ENCODE measurements around the gene CDKN1B. TPM values are rescaled to one million over a fixed set of nuclear protein-coding genes. Genes with fewer than 3 reads are reported as not detected.

CDKN1B gene
- 52.3 TPM for total RNA-seq
- polyA plus RNA-seq (ENCODE audit: insufficient read depth, low read depth, low replicate concordance), result 27.9 TPM
- long read RNA-seq, donor 1, transcript CDKN1B-201 (3 exons, 2,657 nt), result major isoform, 13 of 21 reads
- long read RNA-seq, donor 1, partial matches to known transcripts, result 8 of 21 reads
- long read RNA-seq, donor 1, other reads (novel, unspliced or antisense), result 0 of 21 reads
- long read RNA-seq, donor 2, transcript CDKN1B-201 (3 exons, 2,657 nt), result major isoform, 24 of 40 reads
- long read RNA-seq, donor 2, partial matches to known transcripts, result 16 of 40 reads
- long read RNA-seq, donor 2, other reads (novel, unspliced or antisense), result 0 of 40 reads
- long read RNA-seq, donor 3, transcript CDKN1B-201 (3 exons, 2,657 nt), result major isoform, 33 of 33 reads
- long read RNA-seq, donor 3, partial matches to known transcripts, result 0 of 33 reads
- long read RNA-seq, donor 3, other reads (novel, unspliced or antisense), result 0 of 33 reads
- long read RNA-seq, donor 4, transcript CDKN1B-201 (3 exons, 2,657 nt), result major isoform, 16 of 16 reads
- long read RNA-seq, donor 4, partial matches to known transcripts, result 0 of 16 reads
- long read RNA-seq, donor 4, other reads (novel, unspliced or antisense), result 0 of 16 reads
- long read RNA-seq, donor 5, partial matches to known transcripts, result 0 of 2 reads
- long read RNA-seq, donor 5, other reads (novel, unspliced or antisense), result 0 of 2 reads
- long read RNA-seq, donor 6, transcript CDKN1B-201 (3 exons, 2,657 nt), result major isoform, 9 of 9 reads
- long read RNA-seq, donor 6, partial matches to known transcripts, result 0 of 9 reads
- long read RNA-seq, donor 6, other reads (novel, unspliced or antisense), result 0 of 9 reads
- long read RNA-seq, donor 7, partial matches to known transcripts, result 0 of 5 reads
- long read RNA-seq, donor 7, other reads (novel, unspliced or antisense), result 1 of 5 reads
- long read RNA-seq, donor 8, transcript CDKN1B-201 (3 exons, 2,657 nt), result major isoform, 38 of 38 reads
- long read RNA-seq, donor 8, partial matches to known transcripts, result 0 of 38 reads
- long read RNA-seq, donor 8, other reads (novel, unspliced or antisense), result 0 of 38 reads
- long read RNA-seq, donor 9, transcript CDKN1B-201 (3 exons, 2,657 nt), result major isoform, 15 of 15 reads
- long read RNA-seq, donor 9, partial matches to known transcripts, result 0 of 15 reads
- long read RNA-seq, donor 9, other reads (novel, unspliced or antisense), result 0 of 15 reads
- long read RNA-seq, donor 10, transcript CDKN1B-201 (3 exons, 2,657 nt), result major isoform, 29 of 29 reads
- long read RNA-seq, donor 10, partial matches to known transcripts, result 0 of 29 reads
- long read RNA-seq, donor 10, other reads (novel, unspliced or antisense), result 0 of 29 reads

DNA sequence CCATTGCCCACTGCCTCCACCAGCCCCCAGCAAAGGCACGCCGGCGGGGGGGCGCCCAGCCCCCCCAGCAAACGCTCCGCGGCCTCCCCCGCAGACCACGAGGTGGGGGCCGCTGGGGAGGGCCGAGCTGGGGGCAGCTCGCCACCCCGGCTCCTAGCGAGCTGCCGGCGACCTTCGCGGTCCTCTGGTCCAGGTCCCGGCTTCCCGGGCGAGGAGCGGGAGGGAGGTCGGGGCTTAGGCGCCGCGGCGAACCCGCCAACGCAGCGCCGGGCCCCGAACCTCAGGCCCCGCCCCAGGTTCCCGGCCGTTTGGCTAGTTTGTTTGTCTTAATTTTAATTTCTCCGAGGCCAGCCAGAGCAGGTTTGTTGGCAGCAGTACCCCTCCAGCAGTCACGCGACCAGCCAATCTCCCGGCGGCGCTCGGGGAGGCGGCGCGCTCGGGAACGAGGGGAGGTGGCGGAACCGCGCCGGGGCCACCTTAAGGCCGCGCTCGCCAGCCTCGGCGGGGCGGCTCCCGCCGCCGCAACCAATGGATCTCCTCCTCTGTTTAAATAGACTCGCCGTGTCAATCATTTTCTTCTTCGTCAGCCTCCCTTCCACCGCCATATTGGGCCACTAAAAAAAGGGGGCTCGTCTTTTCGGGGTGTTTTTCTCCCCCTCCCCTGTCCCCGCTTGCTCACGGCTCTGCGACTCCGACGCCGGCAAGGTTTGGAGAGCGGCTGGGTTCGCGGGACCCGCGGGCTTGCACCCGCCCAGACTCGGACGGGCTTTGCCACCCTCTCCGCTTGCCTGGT is at the start of gene CDKN1B:
Gene CDKN1B (plus strand): TSS at position 576 of the 793 bp plus-strand sequence. CDS start 472 bp downstream, outside the sequence.
- intact Hi-C loops (cut with DNase I), result no loop called here
- peak within 1 kb of the TSS; percentile 87 to 92 (median 88) for H3K4me3 ChIP-seq (ENCODE audit: low read length in 3 of 3)
- TF ChIP-seq, protein P1, sequence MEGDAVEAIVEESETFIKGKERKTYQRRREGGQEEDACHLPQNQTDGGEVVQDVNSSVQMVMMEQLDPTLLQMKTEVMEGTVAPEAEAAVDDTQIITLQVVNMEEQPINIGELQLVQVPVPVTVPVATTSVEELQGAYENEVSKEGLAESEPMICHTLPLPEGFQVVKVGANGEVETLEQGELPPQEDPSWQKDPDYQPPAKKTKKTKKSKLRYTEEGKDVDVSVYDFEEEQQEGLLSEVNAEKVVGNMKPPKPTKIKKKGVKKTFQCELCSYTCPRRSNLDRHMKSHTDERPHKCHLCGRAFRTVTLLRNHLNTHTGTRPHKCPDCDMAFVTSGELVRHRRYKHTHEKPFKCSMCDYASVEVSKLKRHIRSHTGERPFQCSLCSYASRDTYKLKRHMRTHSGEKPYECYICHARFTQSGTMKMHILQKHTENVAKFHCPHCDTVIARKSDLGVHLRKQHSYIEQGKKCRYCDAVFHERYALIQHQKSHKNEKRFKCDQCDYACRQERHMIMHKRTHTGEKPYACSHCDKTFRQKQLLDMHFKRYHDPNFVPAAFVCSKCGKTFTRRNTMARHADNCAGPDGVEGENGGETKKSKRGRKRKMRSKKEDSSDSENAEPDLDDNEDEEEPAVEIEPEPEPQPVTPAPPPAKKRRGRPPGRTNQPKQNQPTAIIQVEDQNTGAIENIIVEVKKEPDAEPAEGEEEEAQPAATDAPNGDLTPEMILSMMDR (IDR thresholded peaks at IDR 0.05; ENCODE audit: borderline replicate concordance, extremely low read depth, insufficient read depth), result no peak
- FAIRE-seq (no peak), DNase-seq (peak; percentile 93 to 97 (median 96))
- peaks cover 11 to 24% (median 17%) of the 10 kb centered on the region in 3 donors for H3K4me1 ChIP-seq (ENCODE audit: control insufficient read depth in 2 of 3, insufficient read depth in 2 of 3, low read depth in 1 of 3, low read length in 3 of 3)
- no peaks in the 10 kb centered on the region for H3K9me3 ChIP-seq (ENCODE audit: control insufficient read depth in 2 of 3, insufficient read depth in 1 of 3, low read length in 3 of 3)
- H3K36me3 ChIP-seq (ENCODE audit: control insufficient read depth in 2 of 3, insufficient read depth in 3 of 3, low read length in 3 of 3), result peaks cover 3 to 19% (median 6%) of the 10 kb centered on the region in 3 donors
- peak within 1 kb of the TSS; percentile 70 to 96 (median 87) for H3K9ac ChIP-seq (ENCODE audit: low read length in 3 of 3)
- peak within 1 kb of the TSS; percentile 94 to 98 for H3K27ac ChIP-seq (ENCODE audit: low read depth in 2 of 2, low read length in 2 of 2)
- no peaks in the 10 kb centered on the region for H3K27me3 ChIP-seq (ENCODE audit: control insufficient read depth, insufficient read depth, low read length)

DNA sequence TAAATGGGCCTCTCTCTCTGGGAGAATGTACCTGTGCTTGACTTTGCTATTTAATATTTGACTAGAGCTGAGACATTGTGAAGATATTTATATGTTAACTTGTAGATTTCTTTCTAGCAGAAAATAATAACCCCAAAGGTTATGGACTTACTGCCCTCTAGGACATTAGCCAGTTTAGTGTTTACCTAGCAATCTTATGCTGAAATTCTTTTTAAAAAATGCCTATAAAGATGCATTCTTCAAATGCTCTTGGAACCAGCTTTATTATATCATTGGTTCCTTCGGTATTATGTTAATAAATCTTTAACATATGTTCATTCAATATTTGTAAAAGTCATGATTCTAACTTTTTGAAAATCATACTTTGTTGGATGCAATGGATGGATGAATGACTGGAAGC is 49.2 kb upstream of the CDKN1B start:
- no peaks in the 10 kb centered on the region for H3K4me1 ChIP-seq (ENCODE audit: control insufficient read depth in 2 of 3, insufficient read depth in 2 of 3, low read depth in 1 of 3, low read length in 3 of 3)
- DNase-seq, result no peak
- H3K27ac ChIP-seq (ENCODE audit: low read depth in 2 of 2, low read length in 2 of 2), result no peak overlapping the region
- TF ChIP-seq, protein P1 (IDR thresholded peaks at IDR 0.05; ENCODE audit: borderline replicate concordance, extremely low read depth, insufficient read depth), result no peak
- no peaks in the 10 kb centered on the region for H3K36me3 ChIP-seq (ENCODE audit: control insufficient read depth in 2 of 3, insufficient read depth in 3 of 3, low read length in 3 of 3)
- H3K27me3 ChIP-seq (ENCODE audit: control insufficient read depth, insufficient read depth, low read length), result no peaks in the 10 kb centered on the region
- no peak overlapping the region for H3K9ac ChIP-seq (ENCODE audit: low read length in 3 of 3)
- H3K4me3 ChIP-seq (ENCODE audit: low read length in 3 of 3), result no peak overlapping the region
- H3K9me3 ChIP-seq (ENCODE audit: control insufficient read depth in 2 of 3, insufficient read depth in 1 of 3, low read length in 3 of 3), result no peaks in the 10 kb centered on the region
- FAIRE-seq, result no peak
- intact Hi-C loops (cut with DNase I), result no loop called here

DNA sequence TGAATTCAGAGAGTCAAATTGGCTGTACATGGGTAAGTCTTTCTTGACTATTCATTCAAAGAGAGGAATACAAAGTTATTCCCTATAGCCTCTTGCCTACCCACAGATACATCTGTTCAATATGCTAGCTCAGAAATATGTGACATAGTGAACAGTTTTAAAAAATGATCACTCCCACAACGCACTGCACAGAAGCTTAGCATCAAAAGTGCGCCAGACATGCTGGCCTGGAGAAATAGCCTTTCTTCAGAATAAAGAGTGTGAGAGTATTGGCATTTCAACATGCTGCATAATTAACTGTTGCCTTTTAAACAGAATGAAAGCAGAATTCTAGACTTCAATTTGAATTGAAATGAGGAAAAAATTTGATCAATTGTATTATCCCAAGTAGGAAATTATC is 48.1 kb upstream of the CDKN1B start:
- no peaks in the 10 kb centered on the region for H3K9me3 ChIP-seq (ENCODE audit: control insufficient read depth in 2 of 3, insufficient read depth in 1 of 3, low read length in 3 of 3)
- no peaks in the 10 kb centered on the region for H3K36me3 ChIP-seq (ENCODE audit: control insufficient read depth in 2 of 3, insufficient read depth in 3 of 3, low read length in 3 of 3)
- DNase-seq (no peak), FAIRE-seq (no peak)
- intact Hi-C loops (cut with DNase I), result no loop called here
- no peaks in the 10 kb centered on the region for H3K4me1 ChIP-seq (ENCODE audit: control insufficient read depth in 2 of 3, insufficient read depth in 2 of 3, low read depth in 1 of 3, low read length in 3 of 3)
- no peak overlapping the region for H3K27ac ChIP-seq (ENCODE audit: low read depth in 2 of 2, low read length in 2 of 2)
- no peak overlapping the region for H3K4me3 ChIP-seq (ENCODE audit: low read length in 3 of 3)
- H3K27me3 ChIP-seq (ENCODE audit: control insufficient read depth, insufficient read depth, low read length), result no peaks in the 10 kb centered on the region
- TF ChIP-seq, protein P1 (IDR thresholded peaks at IDR 0.05; ENCODE audit: borderline replicate concordance, extremely low read depth, insufficient read depth), result no peak
- H3K9ac ChIP-seq (ENCODE audit: low read length in 3 of 3), result no peak overlapping the region
